Liver (tissue), 9 donors: ENCODE results near the gene SMYD3. TPM values are rescaled to one million over a fixed set of nuclear protein-coding genes. Genes with fewer than 3 reads are reported as not detected.

Experiments
- DNase-seq: peaks from one replicate; pipeline ENCODE4 v3.0.0-alpha.2; 2017; ENCODE audit warnings: low spot score
- H3K27ac ChIP-seq, 2 donors: one replicate each; pipeline ENCODE4 v1.7.0; 2013; ENCODE audit warnings: inconsistent platforms in 2 of 2, low read length in 2 of 2, control low read depth in 1 of 2, low read depth in 1 of 2, mild to moderate bottlenecking in 1 of 2
- H3K27me3 ChIP-seq, 4 donors: one replicate each; pipeline versions ENCODE4 v1.6.1 to v1.7.0; 2013; ENCODE audit warnings: low read length in 3 of 4, inconsistent platforms in 1 of 4, mild to moderate bottlenecking in 1 of 4, moderate library complexity in 1 of 4; ENCODE audit not compliant: control insufficient read depth in 4 of 4, insufficient read depth in 4 of 4
- H3K36me3 ChIP-seq, 4 donors: one replicate each; pipeline versions ENCODE4 v1.6.1 to v1.7.0; 2013; ENCODE audit warnings: low read length in 3 of 4, mild to moderate bottlenecking in 3 of 4, low read depth in 1 of 4, moderate library complexity in 1 of 4; ENCODE audit not compliant: control insufficient read depth in 4 of 4, insufficient read depth in 3 of 4
- H3K4me1 ChIP-seq, 4 donors: one replicate each; pipeline versions ENCODE4 v1.6.1 to v1.7.0; 2013; ENCODE audit warnings: low read length in 3 of 4, mild to moderate bottlenecking in 3 of 4, moderate library complexity in 1 of 4; ENCODE audit not compliant: control insufficient read depth in 4 of 4, insufficient read depth in 4 of 4
- H3K4me3 ChIP-seq, 3 donors: one replicate each; pipeline versions ENCODE4 v1.6.1 to v1.7.0; 2013; ENCODE audit warnings: low read length in 3 of 3, control low read depth in 1 of 3, low read depth in 1 of 3, mild to moderate bottlenecking in 1 of 3
- H3K9ac ChIP-seq, 2 donors: one replicate each; pipeline ENCODE4 v1.7.0; 2013; ENCODE audit warnings: low read length in 2 of 2, mild to moderate bottlenecking in 2 of 2, moderate library complexity in 2 of 2, control low read depth in 1 of 2, low read depth in 1 of 2
- H3K9me3 ChIP-seq, 4 donors: one replicate each; pipeline versions ENCODE4 v1.6.1 to v1.7.0; 2013; ENCODE audit warnings: low read length in 3 of 4; ENCODE audit not compliant: control insufficient read depth in 4 of 4
- EGR1 ChIP-seq, 2 donors: IDR thresholded peaks; 2 replicates each; pipeline ENCODE4 v1.6.1; 2016 to 2018; ENCODE audit warnings: antibody characterized with exemption in 2 of 2, low read depth in 2 of 2
- FOXA1 ChIP-seq: IDR thresholded peaks from 2 replicates; pipeline ENCODE4 v1.6.1; 2016; ENCODE audit warnings: antibody characterized with exemption
- FOXA2 ChIP-seq: IDR thresholded peaks from 2 replicates; pipeline ENCODE4 v1.6.1; 2016; ENCODE audit warnings: antibody characterized with exemption
- GABPA ChIP-seq, 2 donors: IDR thresholded peaks in 1 of 2; conservative IDR thresholded peaks in 1 of 2; 2 replicates each; pipeline ENCODE4 v1.6.1; 2016; ENCODE audit warnings: antibody characterized with exemption in 2 of 2, mild to moderate bottlenecking in 1 of 2, moderate library complexity in 1 of 2
- HNF4G ChIP-seq: IDR thresholded peaks from 2 replicates; pipeline ENCODE4 v1.6.1; 2016; ENCODE audit warnings: antibody characterized with exemption
- JUND ChIP-seq, 2 donors: IDR thresholded peaks; 2 replicates each; pipeline ENCODE4 v1.6.1; 2016; ENCODE audit warnings: antibody characterized with exemption in 2 of 2
- NR2F2 ChIP-seq: IDR thresholded peaks from 2 replicates; pipeline ENCODE4 v1.6.1; 2016; ENCODE audit warnings: antibody characterized with exemption
- RAD21 ChIP-seq, 2 donors: IDR thresholded peaks; 2 replicates each; pipeline ENCODE4 v1.6.1; 2016; ENCODE audit warnings: antibody characterized with exemption in 2 of 2, mild to moderate bottlenecking in 2 of 2
- RXRA ChIP-seq, 2 donors: IDR thresholded peaks; 2 replicates each; pipeline ENCODE4 v1.6.1; 2017 to 2018; ENCODE audit warnings: antibody characterized with exemption in 2 of 2, mild to moderate bottlenecking in 1 of 2
- SP1 ChIP-seq: IDR thresholded peaks from 2 replicates; pipeline ENCODE4 v1.6.1; 2018; ENCODE audit warnings: antibody characterized with exemption, mild to moderate bottlenecking
- TAF1 ChIP-seq: conservative IDR thresholded peaks from 2 replicates; pipeline ENCODE4 v1.6.1; 2016; ENCODE audit warnings: antibody characterized with exemption, mild to moderate bottlenecking
- YY1 ChIP-seq: IDR thresholded peaks from 2 replicates; pipeline ENCODE4 v1.6.1; 2016; ENCODE audit warnings: antibody characterized with exemption, mild to moderate bottlenecking
- ZBTB33 ChIP-seq: IDR thresholded peaks from 2 replicates; pipeline ENCODE4 v1.6.1; 2016; ENCODE audit warnings: antibody characterized with exemption
- WGBS: extraction: QIAGEN DNeasy Blood & Tissue Kit; methylation state at CpG from one replicate; pipeline ENCODE4 v1.1.7; 2013; 5-methylcytosine and 5-hydroxymethylcytosine counted together
- polyA plus RNA-seq, 2 donors: library from polyadenylated mRNA; stranded (reverse) in 1 of 2; unstranded in 1 of 2; fragments of 200-250 nt in 1 of 2; fragments of >200 nt in 1 of 2; fragmentation: Nextera tagmentation in 1 of 2; extraction: Ambion mirVana in 1 of 2; gene quantifications; one replicate each; pipeline versions ENCODE4 v1.2.1 to v1.2.3, GENCODE V29; 2013 to 2015
- total RNA-seq, 2 donors: library from RNA; depleted of rRNA; stranded (reverse); fragments of >200 nt; gene quantifications; one replicate each; pipeline ENCODE4 v1.2.3, GENCODE V29; 2014
- TF ChIP-seq, protein P1 (sequence below): IDR thresholded peaks from 2 replicates; pipeline ENCODE4 v1.6.1; 2016; ENCODE audit warnings: antibody characterized with exemption
- TF ChIP-seq, protein P2 (sequence below): IDR thresholded peaks from 2 replicates; pipeline ENCODE4 v1.6.1; 2016; ENCODE audit warnings: antibody characterized with exemption, mild to moderate bottlenecking
- donor health status: healthy.
- donor health status: healthy.
- donor health status: healthy.
- donor health status: healthy.
- donor health status: healthy.

SMYD3 gene
- total and polyA plus RNA-seq, 4 donors, result 3.1 to 9.1 (median 8.0) TPM

- H3K4me3 ChIP-seq, result no peak overlapping the region
- TF ChIP-seq, protein P1, sequence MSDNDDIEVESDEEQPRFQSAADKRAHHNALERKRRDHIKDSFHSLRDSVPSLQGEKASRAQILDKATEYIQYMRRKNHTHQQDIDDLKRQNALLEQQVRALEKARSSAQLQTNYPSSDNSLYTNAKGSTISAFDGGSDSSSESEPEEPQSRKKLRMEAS, result no peak
- TF ChIP-seq, protein P2, sequence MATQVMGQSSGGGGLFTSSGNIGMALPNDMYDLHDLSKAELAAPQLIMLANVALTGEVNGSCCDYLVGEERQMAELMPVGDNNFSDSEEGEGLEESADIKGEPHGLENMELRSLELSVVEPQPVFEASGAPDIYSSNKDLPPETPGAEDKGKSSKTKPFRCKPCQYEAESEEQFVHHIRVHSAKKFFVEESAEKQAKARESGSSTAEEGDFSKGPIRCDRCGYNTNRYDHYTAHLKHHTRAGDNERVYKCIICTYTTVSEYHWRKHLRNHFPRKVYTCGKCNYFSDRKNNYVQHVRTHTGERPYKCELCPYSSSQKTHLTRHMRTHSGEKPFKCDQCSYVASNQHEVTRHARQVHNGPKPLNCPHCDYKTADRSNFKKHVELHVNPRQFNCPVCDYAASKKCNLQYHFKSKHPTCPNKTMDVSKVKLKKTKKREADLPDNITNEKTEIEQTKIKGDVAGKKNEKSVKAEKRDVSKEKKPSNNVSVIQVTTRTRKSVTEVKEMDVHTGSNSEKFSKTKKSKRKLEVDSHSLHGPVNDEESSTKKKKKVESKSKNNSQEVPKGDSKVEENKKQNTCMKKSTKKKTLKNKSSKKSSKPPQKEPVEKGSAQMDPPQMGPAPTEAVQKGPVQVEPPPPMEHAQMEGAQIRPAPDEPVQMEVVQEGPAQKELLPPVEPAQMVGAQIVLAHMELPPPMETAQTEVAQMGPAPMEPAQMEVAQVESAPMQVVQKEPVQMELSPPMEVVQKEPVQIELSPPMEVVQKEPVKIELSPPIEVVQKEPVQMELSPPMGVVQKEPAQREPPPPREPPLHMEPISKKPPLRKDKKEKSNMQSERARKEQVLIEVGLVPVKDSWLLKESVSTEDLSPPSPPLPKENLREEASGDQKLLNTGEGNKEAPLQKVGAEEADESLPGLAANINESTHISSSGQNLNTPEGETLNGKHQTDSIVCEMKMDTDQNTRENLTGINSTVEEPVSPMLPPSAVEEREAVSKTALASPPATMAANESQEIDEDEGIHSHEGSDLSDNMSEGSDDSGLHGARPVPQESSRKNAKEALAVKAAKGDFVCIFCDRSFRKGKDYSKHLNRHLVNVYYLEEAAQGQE, result no peak
- TF ChIP-seq NR2F2, result no peak
- no peak for TF ChIP-seq EGR1 (IDR thresholded peaks at IDR 0.05; ENCODE audit: low read depth in 2 of 2)
- no peak overlapping the region for H3K9ac ChIP-seq
- DNase-seq, result no peak
- H3K36me3 ChIP-seq, result no peaks in the 10 kb centered on the region
- H3K27me3 ChIP-seq, result no peaks in the 10 kb centered on the region
- H3K27ac ChIP-seq, result no peak overlapping the region
- WGBS, result 87% methylated on average over 11 of the region's 11 CpGs
- H3K9me3 ChIP-seq, result no peaks in the 10 kb centered on the region
- no peaks in the 10 kb centered on the region for H3K4me1 ChIP-seq
Observed at GRCh38 chr1:246176126-246177024, 330.7 kb downstream of the SMYD3 start.

DNA sequence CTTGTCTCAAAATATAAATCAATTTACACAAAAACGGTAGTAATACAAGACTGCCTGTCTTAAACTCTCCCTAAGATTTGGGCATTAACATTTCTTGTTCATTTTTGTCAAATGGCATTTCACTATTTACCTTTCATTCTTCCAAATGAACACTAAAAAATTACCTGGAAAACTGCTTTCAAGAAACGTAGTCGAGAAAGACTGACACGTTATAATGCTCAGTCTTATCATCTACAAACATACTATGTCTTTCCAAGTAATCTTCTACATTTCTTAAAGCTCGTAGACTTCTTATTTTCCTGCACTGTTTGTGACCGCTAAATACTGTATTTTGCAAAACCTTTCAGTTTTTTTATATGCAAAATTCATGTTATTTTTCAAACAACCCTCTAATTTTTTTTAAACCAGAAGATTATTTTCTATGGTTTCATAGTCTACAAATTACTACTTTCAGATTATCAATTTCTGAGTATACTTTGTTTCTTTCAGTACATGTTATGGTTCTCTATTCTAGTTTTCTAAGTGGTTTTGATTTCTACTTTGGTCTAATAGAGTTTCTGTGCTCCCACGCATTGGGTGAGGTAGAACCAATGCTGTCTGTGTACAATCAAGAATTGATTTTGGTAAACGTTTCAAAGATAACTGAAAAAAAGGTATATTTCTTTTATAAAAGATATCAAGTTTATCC is 336.4 kb downstream of the SMYD3 start:
- TF ChIP-seq, protein P1, result no peak
- TF ChIP-seq HNF4G, result no peak
- no peak for TF ChIP-seq RAD21 (IDR thresholded peaks at IDR 0.05)
- no peak for TF ChIP-seq FOXA1
- TF ChIP-seq RXRA (IDR thresholded peaks at IDR 0.05), result no peak
- TF ChIP-seq TAF1, result no peak
- no peak for TF ChIP-seq YY1
- TF ChIP-seq JUND (IDR thresholded peaks at IDR 0.05), result no peak
- no peak for TF ChIP-seq NR2F2
- H3K9me3 ChIP-seq, result no peaks in the 10 kb centered on the region
- no peak overlapping the region for H3K4me3 ChIP-seq
- 94% methylated on average over 8 of the region's 8 CpGs for WGBS
- H3K9ac ChIP-seq, result no peak overlapping the region
- DNase-seq, result no peak
- H3K4me1 ChIP-seq, result no peaks in the 10 kb centered on the region
- no peak overlapping the region for H3K27ac ChIP-seq
- no peaks in the 10 kb centered on the region for H3K36me3 ChIP-seq
- no peaks in the 10 kb centered on the region for H3K27me3 ChIP-seq

DNA sequence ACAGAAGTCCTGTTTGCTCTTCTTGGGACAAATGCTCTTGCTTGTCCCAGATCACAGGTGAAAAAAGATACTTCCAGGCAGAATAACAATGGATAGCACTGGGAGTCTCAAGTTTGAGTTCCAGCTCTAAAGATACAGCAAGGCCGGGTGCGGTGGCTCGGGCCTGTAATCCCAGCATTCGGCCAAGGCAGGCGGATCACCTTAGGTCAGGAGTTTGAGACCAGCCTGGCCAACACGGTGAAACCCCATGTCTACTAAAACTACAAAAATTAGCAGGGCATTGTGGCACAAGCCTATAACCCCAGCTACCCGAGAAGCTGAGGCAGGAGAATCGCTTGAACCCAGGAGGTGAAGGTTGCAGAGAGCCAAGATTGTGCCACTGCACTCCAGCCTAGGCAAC is 337.6 kb downstream of the SMYD3 start:
- no peaks in the 10 kb centered on the region for H3K27me3 ChIP-seq
- H3K9ac ChIP-seq, result no peak overlapping the region
- no peak for DNase-seq
- 97% methylated on average over 8 of the region's 8 CpGs for WGBS
- no peak overlapping the region for H3K27ac ChIP-seq
- no peaks in the 10 kb centered on the region for H3K4me1 ChIP-seq
- no peak overlapping the region for H3K4me3 ChIP-seq
- no peaks in the 10 kb centered on the region for H3K36me3 ChIP-seq
- H3K9me3 ChIP-seq, result no peaks in the 10 kb centered on the region
- TF ChIP-seq GABPA (IDR thresholded peaks at IDR 0.05 in 1 of 2, conservative IDR thresholded peaks at IDR 0.05 in 1 of 2) (no peak), ZBTB33 (no peak), HNF4G (no peak), NR2F2 (no peak), EGR1 (IDR thresholded peaks at IDR 0.05; ENCODE audit: low read depth in 2 of 2) (no peak), RXRA (IDR thresholded peaks at IDR 0.05) (no peak), SP1 (no peak), YY1 (no peak), JUND (IDR thresholded peaks at IDR 0.05) (no peak), FOXA2 (no peak)
- TF ChIP-seq, protein P2, result no peak
- TF ChIP-seq, protein P1, result no peak
